Measurements from ENCODE around the gene DNMBP.

DNA sequence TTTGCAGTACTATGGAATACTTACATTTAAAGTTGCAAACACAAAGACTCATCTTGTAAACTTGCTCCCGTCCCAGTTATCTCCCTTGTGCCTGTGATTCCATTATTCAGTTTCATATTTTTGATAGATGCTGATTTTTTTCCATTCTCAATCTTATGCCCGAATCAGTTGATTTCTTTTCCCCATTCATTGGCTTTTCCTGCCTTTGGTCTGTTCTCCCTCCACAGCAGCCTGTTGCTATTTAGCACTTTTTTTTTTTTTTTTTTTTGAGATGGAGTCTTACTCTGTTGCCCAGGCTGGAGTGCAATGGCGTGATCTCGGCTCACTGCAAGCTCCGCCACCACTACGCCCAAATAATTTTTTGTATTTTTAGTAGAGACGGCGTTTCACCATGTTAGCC, 149.3 kb downstream of the DNMBP start:
- no peak for TF ChIP-seq PHF8 (IDR thresholded peaks at IDR 0.05; ENCODE audit: borderline replicate concordance, low read depth)
- TF ChIP-seq MYC (IDR thresholded peaks at IDR 0.05; ENCODE audit: borderline replicate concordance, low read length): no peak
- TF ChIP-seq EHF (CRISPR knock-in tag; IDR thresholded peaks at IDR 0.05): no peak
- TF ChIP-seq, protein P1, sequence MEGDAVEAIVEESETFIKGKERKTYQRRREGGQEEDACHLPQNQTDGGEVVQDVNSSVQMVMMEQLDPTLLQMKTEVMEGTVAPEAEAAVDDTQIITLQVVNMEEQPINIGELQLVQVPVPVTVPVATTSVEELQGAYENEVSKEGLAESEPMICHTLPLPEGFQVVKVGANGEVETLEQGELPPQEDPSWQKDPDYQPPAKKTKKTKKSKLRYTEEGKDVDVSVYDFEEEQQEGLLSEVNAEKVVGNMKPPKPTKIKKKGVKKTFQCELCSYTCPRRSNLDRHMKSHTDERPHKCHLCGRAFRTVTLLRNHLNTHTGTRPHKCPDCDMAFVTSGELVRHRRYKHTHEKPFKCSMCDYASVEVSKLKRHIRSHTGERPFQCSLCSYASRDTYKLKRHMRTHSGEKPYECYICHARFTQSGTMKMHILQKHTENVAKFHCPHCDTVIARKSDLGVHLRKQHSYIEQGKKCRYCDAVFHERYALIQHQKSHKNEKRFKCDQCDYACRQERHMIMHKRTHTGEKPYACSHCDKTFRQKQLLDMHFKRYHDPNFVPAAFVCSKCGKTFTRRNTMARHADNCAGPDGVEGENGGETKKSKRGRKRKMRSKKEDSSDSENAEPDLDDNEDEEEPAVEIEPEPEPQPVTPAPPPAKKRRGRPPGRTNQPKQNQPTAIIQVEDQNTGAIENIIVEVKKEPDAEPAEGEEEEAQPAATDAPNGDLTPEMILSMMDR (IDR thresholded peaks at IDR 0.05): no peak
- no peak for TF ChIP-seq HOXB5 (CRISPR knock-in tag; IDR thresholded peaks at IDR 0.05)
- no peak for TF ChIP-seq MAZ (IDR thresholded peaks at IDR 0.05; ENCODE audit: borderline replicate concordance, low read depth, low read length)
- no peak for TF ChIP-seq CBX2 (IDR thresholded peaks at IDR 0.05; ENCODE audit: borderline replicate concordance, low read depth)
- TF ChIP-seq MAFK (IDR thresholded peaks at IDR 0.05; ENCODE audit: partially characterized antibody): no peak
- no peak for TF ChIP-seq EP300 (IDR thresholded peaks at IDR 0.05)
- no peak for TF ChIP-seq POLR2A (IDR thresholded peaks at IDR 0.05; ENCODE audit: low read length)
- TF ChIP-seq CEBPB (IDR thresholded peaks at IDR 0.05): no peak
- no peak for TF ChIP-seq ZFP36 (IDR thresholded peaks at IDR 0.05; ENCODE audit: borderline replicate concordance, partially characterized antibody)
